DMS53 (cell line): ENCODE measurements around the gene CACNA1H.
A peak's percentile ranks its signal among the peaks of the same experiment; 100 is the strongest.

Experiments
- DNase-seq: peaks from one replicate; lab custom pipeline; 2025; lab: John Stamatoyannopoulos, UW

CACNA1H gene

GRCh38 chr16:1143761-1144450, 9.0 kb upstream of the CACNA1H start:
- no peak for DNase-seq

DNA sequence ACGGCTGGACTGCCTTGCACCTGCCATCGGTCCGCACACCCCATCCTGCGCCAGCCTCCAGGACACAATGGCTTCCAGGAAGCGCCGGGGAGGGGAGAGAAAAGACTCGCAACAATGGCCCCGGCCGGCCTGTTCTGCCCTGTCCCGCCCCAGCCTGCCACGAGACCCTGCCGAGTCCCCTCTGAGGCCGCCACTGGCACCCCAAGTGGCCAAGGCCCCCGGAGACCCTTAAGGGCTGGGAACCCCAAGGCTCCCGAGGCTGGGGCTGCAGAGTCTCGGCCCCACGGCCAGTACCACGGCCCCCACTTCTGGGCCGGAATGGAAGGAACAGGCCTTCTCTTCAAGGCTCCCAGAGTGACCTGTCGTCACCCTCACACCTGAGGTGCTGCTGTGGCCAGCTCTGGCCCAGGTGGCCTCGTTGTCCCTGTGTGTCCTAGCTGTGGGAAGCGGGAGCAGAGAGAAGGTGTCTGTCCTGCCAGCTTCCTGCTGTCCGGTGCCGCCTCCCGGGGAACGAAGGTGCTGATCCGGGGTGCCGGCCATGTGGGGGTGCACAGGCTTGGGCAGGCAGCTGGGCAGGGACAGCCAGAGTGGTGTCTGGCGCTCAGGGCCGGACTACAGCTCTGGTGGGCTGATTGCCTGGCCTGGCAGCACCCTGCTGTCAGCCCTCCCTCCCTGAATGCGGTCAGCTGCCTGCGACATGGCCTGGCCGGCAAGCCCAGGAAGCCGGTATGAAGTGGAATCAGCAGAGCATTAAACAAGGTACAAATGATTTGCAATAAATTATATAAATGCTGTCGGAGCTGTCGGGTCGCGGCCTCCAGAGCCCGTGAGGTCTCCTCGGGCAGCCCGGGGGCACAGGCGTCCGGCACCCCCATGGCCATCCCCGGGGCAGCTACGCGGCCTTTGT, 8.2 kb upstream of the CACNA1H start:
- DNase-seq = no peak

DNA sequence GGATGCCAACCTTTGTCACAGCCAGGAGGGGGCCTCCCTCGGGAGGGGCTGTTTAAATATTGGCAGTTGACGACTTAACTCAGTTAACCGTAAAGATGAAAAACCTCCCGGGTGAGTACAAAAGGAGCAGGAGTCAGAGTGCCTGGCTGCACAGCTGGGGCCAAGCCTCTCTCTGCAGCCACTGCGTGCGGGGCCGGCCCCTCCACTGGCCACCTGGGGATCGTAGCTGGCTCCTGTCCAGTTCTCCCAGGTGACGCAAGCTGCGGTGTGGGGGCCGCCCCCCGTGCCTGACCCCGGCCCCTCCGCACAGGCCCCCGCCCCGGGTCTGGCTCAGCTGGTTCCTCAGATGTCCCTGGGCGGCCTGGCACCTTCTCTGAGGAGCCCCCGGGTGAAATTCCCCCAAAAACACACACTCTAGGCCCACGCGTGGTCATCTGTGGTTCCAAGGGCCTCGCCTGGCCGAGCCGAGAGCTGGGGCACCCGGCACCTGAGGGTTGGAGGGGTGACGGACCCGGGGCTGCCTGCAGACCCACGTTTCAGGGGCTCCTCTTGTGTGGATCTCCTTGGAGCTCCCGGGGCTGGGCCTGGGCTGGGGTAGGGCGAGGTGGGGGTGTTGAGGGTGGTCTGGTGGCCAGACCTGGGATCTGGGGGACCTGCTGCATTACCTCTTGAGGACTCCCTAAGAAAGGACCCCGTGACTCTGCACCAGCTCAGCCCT, 7.4 kb upstream of the CACNA1H start:
- no peak for DNase-seq

- peak; percentile 6 for DNase-seq
These were observed 6.5 kb upstream of the CACNA1H start for GRCh38 chr16:1146409-1146808.

DNA sequence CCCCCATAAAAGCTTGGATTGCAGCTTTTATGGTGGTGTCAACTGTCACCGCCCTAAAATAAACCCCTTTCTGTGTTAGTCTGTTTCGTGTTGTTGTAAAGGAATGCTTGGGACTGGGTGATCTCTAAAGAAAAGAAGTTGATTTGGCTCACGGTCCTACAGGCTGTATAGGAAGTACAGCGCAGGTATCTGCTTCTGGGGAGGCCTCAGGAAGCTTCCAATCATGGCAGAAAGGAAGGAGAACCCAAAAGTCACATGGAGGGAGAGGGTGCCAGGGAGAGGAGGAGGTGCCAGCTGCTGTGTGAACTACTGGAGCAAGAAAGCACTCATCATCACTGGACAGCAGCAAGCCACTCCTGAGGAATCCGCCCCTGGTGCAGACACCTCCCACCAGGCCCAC, 5.9 kb upstream of the CACNA1H start:
- no peak for DNase-seq

GRCh38 chr16:1149101-1149636, 3.7 kb upstream of the CACNA1H start:
- no peak for DNase-seq

DNA sequence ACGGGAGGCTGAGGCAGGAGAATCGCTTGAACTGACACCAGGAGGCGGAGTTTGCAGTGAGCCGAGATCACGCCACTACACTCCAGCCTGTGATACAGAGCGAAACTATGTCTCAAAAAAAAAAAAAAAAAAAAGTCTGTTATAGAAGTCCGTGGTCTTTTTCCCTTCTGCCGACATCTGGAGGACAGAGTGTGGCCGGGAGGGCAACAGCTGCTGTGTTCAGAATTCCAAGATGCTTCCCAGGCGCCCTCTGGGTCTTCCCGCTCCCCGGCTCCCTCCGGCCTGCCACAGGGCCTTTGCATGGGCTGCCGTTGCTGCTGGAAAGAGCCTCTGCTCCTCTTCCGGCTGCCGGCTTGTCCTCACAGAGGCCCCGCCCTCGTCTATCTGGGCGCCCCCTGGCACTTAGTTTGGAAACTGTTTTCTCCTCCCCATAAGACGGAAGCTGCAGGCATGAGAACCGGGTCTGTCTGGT, 2.4 kb upstream of the CACNA1H start:
- DNase-seq = no peak

- no peak for DNase-seq
These were observed 1.3 kb upstream of the CACNA1H start for GRCh38 chr16:1151424-1152122.

- no peak for DNase-seq
These were observed 725 bp upstream of the CACNA1H start for GRCh38 chr16:1152123-1152638.

DNA sequence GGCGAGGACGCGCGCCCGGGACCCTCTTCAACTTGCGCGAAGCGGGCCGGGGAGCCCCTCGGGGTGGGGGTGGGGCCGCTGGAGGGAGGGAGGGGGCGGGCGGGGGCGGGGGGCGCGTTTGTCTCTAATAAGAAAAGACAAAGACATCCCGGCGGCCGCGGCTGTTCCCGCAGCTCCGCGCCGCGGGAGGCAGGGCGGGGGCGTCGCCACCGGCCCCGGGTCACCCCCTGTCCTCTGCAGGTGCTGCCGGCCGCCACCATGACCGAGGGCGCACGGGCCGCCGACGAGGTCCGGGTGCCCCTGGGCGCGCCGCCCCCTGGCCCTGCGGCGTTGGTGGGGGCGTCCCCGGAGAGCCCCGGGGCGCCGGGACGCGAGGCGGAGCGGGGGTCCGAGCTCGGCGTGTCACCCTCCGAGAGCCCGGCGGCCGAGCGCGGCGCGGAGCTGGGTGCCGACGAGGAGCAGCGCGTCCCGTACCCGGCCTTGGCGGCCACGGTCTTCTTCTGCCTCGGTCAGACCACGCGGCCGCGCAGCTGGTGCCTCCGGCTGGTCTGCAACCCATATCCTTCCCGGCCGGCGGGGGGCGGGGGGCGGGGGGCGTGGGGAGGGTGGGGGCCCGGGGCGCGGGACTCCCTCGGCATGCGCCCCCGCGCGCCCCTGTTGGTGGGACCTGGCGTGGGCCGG, 714 bp downstream of the CACNA1H start:
- DNase-seq = no peak

GRCh38 chr16:1154291-1154886, 1.5 kb downstream of the CACNA1H start:
- DNase-seq = no peak

- no peak for DNase-seq
These were observed 2.0 kb downstream of the CACNA1H start for GRCh38 chr16:1154887-1155331.

GRCh38 chr16:1155353-1156054, 2.6 kb downstream of the CACNA1H start:
- no peak for DNase-seq

DNA sequence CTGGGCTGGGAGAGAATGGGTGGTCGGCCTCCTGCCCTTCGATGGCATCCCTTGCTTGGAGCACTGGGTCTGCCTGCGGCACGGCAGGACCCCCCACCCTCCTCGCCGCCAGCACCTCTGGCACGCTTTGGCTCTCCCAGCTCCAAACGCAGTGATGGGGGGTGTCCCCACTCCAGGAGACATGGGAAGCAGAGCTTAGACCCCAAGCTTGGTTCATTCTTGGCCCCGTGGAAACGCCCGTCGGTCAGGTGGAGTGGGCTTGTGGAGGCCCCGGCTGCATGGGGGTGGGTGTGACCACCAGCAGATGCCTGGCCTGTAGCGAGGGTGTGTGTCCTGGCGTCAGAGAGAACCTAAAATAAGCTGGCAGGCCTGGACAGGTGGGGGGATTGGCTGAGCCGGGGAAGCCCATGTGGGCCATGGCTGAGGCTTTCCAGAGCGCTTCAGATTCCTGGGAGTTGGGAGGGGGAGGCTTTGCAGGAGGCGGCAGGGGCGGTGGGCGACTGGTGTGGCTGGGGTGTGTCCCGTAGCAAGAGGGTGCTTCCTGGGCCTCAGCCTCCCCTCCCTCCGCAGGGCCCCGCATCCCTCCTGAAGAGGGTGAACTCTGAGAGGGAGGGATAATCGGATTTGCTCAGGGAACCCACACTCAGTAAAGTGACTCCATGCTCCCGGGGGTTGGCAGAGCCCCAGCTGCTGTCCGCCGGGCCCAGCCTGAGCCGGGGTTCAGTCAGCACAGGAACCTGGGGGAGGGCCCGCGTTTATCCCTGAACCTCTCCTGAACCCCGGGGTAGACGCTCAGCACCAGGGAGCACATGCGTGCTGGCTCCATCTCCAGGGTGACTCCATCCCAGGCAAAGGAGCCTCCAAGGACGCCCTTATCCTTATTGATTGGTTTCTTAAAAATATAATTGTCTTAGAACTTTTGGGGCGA, 3.4 kb downstream of the CACNA1H start:
- DNase-seq = no peak

GRCh38 chr16:1156983-1157638, 4.2 kb downstream of the CACNA1H start:
- no peak for DNase-seq

DNA sequence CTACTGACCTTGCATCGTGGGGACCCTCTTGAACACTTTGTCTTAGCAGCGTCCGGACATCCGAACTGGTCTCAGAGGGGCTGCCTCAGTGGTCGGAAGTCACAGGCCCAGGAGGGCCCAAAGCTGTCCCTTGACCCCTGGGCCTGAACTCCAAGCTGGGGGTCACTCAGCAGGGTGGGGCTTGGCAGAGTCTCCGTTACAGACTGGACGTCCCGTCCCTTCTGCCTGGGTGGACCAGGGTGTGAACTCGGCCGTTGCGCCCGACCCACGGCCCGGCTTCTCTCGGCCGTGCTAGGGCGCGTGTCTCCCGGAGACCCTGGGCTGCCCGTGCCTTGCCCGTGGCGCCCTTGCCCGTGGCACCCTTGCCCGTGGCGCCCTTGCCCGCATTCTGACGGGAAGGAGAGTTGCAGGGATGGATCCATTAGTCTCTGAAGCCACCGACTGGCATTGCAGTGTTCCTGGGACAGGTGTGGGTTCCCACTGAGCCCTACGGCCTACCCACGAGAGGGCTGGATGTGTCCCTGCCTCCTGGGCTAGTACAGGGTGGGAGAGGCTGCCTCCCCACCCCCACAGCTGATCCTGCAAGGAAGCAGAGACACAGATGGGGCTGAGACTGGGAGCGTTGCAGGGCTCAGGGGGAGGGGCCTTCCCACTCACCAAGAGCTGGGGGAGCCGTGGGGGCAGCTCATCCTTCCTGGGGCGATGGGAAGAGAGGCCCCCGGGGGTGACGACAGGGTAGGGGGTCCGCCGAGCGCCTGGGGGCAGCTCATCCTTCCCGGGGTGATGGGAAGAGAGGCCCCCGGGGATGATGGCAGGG, 4.9 kb downstream of the CACNA1H start:
- DNase-seq = no peak
